Activated CD8-positive, alpha-beta T cell treated with anti-CD3 and anti-CD28 coated beads for 36 hours (primary cell): ENCODE data around the gene IL1RAP. TPM values are rescaled to one million over a fixed set of nuclear protein-coding genes. Genes with fewer than 3 reads are reported as not detected.

Experiments
- ATAC-seq: fragments of 200-7000 bp; cut with Tn5 transposase; one replicate; pipeline ENCODE4 v1.10.0; 2021; ENCODE audit warnings: mild to moderate bottlenecking, moderate library complexity
- CTCF ChIA-PET: fragments of 350-600 bp; sonication (Branson Sonifier 250); formaldehyde crosslinking; loops from one replicate; lab custom pipeline; 2021; ENCODE audit warnings: antibody characterized with exemption; lab: Charles Lee
- POLR2A ChIA-PET: fragments of 350-600 bp; sonication (Branson Sonifier 250); formaldehyde crosslinking; loops from one replicate; lab custom pipeline; 2021; ENCODE audit warnings: antibody characterized with exemption; lab: Charles Lee
- DNase-seq: peaks from one replicate; pipeline ENCODE4 v3.0.0-alpha.2; 2020
- H3K27ac Mint-ChIP-seq: one replicate; pipeline ENCODE4 v1.8.0; 2021; ENCODE audit warnings: mild to moderate bottlenecking, mixed read lengths
- H3K27me3 Mint-ChIP-seq: one replicate; pipeline ENCODE4 v1.8.0; 2021; ENCODE audit warnings: mixed read lengths
- H3K36me3 Mint-ChIP-seq: one replicate; pipeline ENCODE4 v1.8.0; 2021; ENCODE audit warnings: low read depth, mixed read lengths
- H3K4me1 Mint-ChIP-seq: one replicate; pipeline ENCODE4 v1.8.0; 2021; ENCODE audit warnings: low read depth, mixed read lengths
- H3K4me3 Mint-ChIP-seq: one replicate; pipeline ENCODE4 v1.8.0; 2021; ENCODE audit warnings: mild to moderate bottlenecking, moderate library complexity, mixed read lengths
- H3K9me3 Mint-ChIP-seq: one replicate; pipeline ENCODE4 v1.8.0; 2021; ENCODE audit warnings: mixed read lengths
- CTCF ChIP-seq: fragments of 200-600 bp; IDR thresholded peaks from one replicate; pipeline ENCODE4 v1.8.0; 2022; ENCODE audit warnings: antibody characterized with exemption, mild to moderate bottlenecking
- intact Hi-C: fragments of 100-400 bp; cut with micrococcal nuclease; formaldehyde crosslinking; loops from one replicate; pipeline ENCODE4 v1.10.0; 2022
- total RNA-seq, 2 experiments: library from RNA; stranded (reverse); gene quantifications; one replicate each; pipeline ENCODE4 v1.2.3, GENCODE V29; 2021

IL1RAP gene
- total RNA-seq, 2 experiments from 2014 or later: 18.8 to 20.2 TPM

GRCh38 chr3:190617185-190617584 lies 103.3 kb downstream of the IL1RAP start:
- ATAC-seq (peak; percentile 31), DNase-seq (peak; percentile 72)
- ChIA-PET CTCF (no interaction called here), POLR2A (no interaction called here)
- H3K9me3 Mint-ChIP-seq: peaks cover 5% of the 10 kb centered on the region
- TF ChIP-seq CTCF: no peak
- H3K4me3 Mint-ChIP-seq: no peak overlapping the region
- no peaks in the 10 kb centered on the region for H3K27me3 Mint-ChIP-seq
- H3K27ac Mint-ChIP-seq: peak overlapping the region; percentile 86
- peaks cover 42% of the 10 kb centered on the region for H3K36me3 Mint-ChIP-seq
- H3K4me1 Mint-ChIP-seq: peaks cover 63% of the 10 kb centered on the region
- intact Hi-C loops: loop anchor here (1.0 to 5.0 kb wide), 2 partner anchors 51 to 105 kb away; partner anchors contain the start of gene IL1RAP

- Mint-ChIP-seq H3K4me3 (peak overlapping the region; percentile 60), H3K4me1 (peaks cover 68% of the 10 kb centered on the region), H3K27ac (peak overlapping the region; percentile 86), H3K9me3 (peaks cover 5% of the 10 kb centered on the region), H3K36me3 (peaks cover 47% of the 10 kb centered on the region), H3K27me3 (no peaks in the 10 kb centered on the region)
- peak; percentile 89 for ATAC-seq
- TF ChIP-seq CTCF: no peak
- intact Hi-C loops: loop anchor here (1.0 to 5.0 kb wide), 2 partner anchors 32 to 106 kb away; partner anchors contain the start of gene IL1RAP
- DNase-seq: no peak
- ChIA-PET CTCF (interaction anchor here (0.6 to 1.4 kb wide), 6 partner anchors 32 to 176 kb away, joined by 3 to 5 read pairs (median 3); partner anchors contain the start of gene IL1RAP), POLR2A (interaction anchor here (1.2 to 1.4 kb wide), 3 partner anchors 42 to 105 kb away, joined by 3 to 4 read pairs (median 3); no protein-coding TSS in a partner anchor)
Observed at GRCh38 chr3:190618330-190619030, 104.6 kb downstream of the IL1RAP start.

GRCh38 chr3:190619353-190619752 lies 105.5 kb downstream of the IL1RAP start:
- H3K36me3 Mint-ChIP-seq: peaks cover 51% of the 10 kb centered on the region
- H3K27me3 Mint-ChIP-seq: no peaks in the 10 kb centered on the region
- TF ChIP-seq CTCF: no peak
- intact Hi-C loops: loop anchor here (5.0 kb wide), 1 partner anchor 107 kb away; the partner anchor contains the start of gene IL1RAP
- DNase-seq: peak; percentile 4
- CTCF ChIA-PET: interaction anchor here (1.4 kb wide), 1 partner anchor 38 kb away, joined by 3 read pairs; no protein-coding TSS in a partner anchor
- peak overlapping the region; percentile 60 for H3K4me3 Mint-ChIP-seq
- H3K27ac Mint-ChIP-seq: peak overlapping the region; percentile 86
- POLR2A ChIA-PET: interaction anchor here (1.2 to 1.4 kb wide), 2 partner anchors 42 to 106 kb away, joined by 3 to 4 read pairs; no protein-coding TSS in a partner anchor
- ATAC-seq: no peak
- peaks cover 5% of the 10 kb centered on the region for H3K9me3 Mint-ChIP-seq
- H3K4me1 Mint-ChIP-seq: peaks cover 67% of the 10 kb centered on the region

GRCh38 chr3:190619761-190620160 lies 105.9 kb downstream of the IL1RAP start:
- ATAC-seq (no peak), DNase-seq (no peak)
- TF ChIP-seq CTCF: no peak
- peak overlapping the region; percentile 86 for H3K27ac Mint-ChIP-seq
- no peak overlapping the region for H3K4me3 Mint-ChIP-seq
- intact Hi-C loops: loop anchor here (5.0 kb wide), 1 partner anchor 107 kb away; the partner anchor contains the start of gene IL1RAP
- ChIA-PET POLR2A (no interaction called here), CTCF (no interaction called here)
- H3K27me3 Mint-ChIP-seq: no peaks in the 10 kb centered on the region
- H3K4me1 Mint-ChIP-seq: peaks cover 66% of the 10 kb centered on the region
- H3K9me3 Mint-ChIP-seq: peaks cover 5% of the 10 kb centered on the region
- peaks cover 49% of the 10 kb centered on the region for H3K36me3 Mint-ChIP-seq
